ENCODE data around the gene ABCC3.
"Not testable (repeated sequence)": the region's sequence is repeated elsewhere in the genome, so short reads cannot be mapped to it uniquely, and the experiment has no call there.

Gene ABCC3

GRCh38 chr17:50721194-50722010 is 86.7 kb downstream of the ABCC3 start:
- TF ChIP-seq CTCF (conservative IDR thresholded peaks at IDR 0.05; ENCODE audit: low read length): no peak

GRCh38 chr17:50722746-50723145 is 88.1 kb downstream of the ABCC3 start:
- no peak for TF ChIP-seq CTCF (conservative IDR thresholded peaks at IDR 0.05; ENCODE audit: low read length)
- no peak for DNase-seq (ENCODE audit: low read depth)
- H3K4me3 ChIP-seq (ENCODE audit: low read length): no peak overlapping the region

More at GRCh38 chr17:50721194-50722010, 86.7 kb downstream of the ABCC3 start:
- no peak for DNase-seq (ENCODE audit: low read depth)
- H3K4me3 ChIP-seq (ENCODE audit: low read length): peak overlapping the region; percentile 89

GRCh38 chr17:50724622-50725021 is 89.9 kb downstream of the ABCC3 start:
- not testable (repeated sequence) for H3K4me3 ChIP-seq (ENCODE audit: low read length); DNase-seq (ENCODE audit: low read depth)

- no peak overlapping the region for H3K4me3 ChIP-seq (ENCODE audit: low read length)
- no peak for TF ChIP-seq CTCF (conservative IDR thresholded peaks at IDR 0.05; ENCODE audit: low read length)
- no peak for DNase-seq (ENCODE audit: low read depth)
Measured at GRCh38 chr17:50725769-50726655, 91.3 kb downstream of the ABCC3 start.

- no peak for DNase-seq (ENCODE audit: low read depth)
- TF ChIP-seq CTCF (conservative IDR thresholded peaks at IDR 0.05; ENCODE audit: low read length): no peak
- H3K4me3 ChIP-seq (ENCODE audit: low read length): no peak overlapping the region
Measured at GRCh38 chr17:50728112-50728429, 93.4 kb downstream of the ABCC3 start.

- TF ChIP-seq CTCF (conservative IDR thresholded peaks at IDR 0.05; ENCODE audit: low read length): no peak
- H3K4me3 ChIP-seq (ENCODE audit: low read length): no peak overlapping the region
- no peak for DNase-seq (ENCODE audit: low read depth)
Measured at GRCh38 chr17:50728881-50729765, 94.4 kb downstream of the ABCC3 start.

Measured in AG10803 (cell line).